Peyer's patch (tissue), 4 donors: ENCODE measurements around the gene STMN3. TPM values are rescaled to one million over a fixed set of nuclear protein-coding genes. Genes with fewer than 3 reads are reported as not detected.

Source experiments
- DNase-seq, 3 donors: peaks; one replicate each; pipeline ENCODE4 v3.0.0-alpha.2; 2017 to 2019
- H3K27ac ChIP-seq, 4 donors: fragments of 200-600 bp; sonication (generic); one replicate each; pipeline ENCODE4 v1.5.1; 2016 to 2019
- H3K27me3 ChIP-seq, 2 donors: fragments of 200-600 bp; sonication (generic); one replicate each; pipeline ENCODE4 v1.5.1; 2019
- H3K36me3 ChIP-seq, 3 donors: fragments of 200-600 bp; sonication (generic); one replicate each; pipeline ENCODE4 v1.5.1; 2016 to 2019
- H3K4me1 ChIP-seq, 4 donors: fragments of 200-600 bp; sonication (generic); one replicate each; pipeline ENCODE4 v1.5.1; 2016 to 2019
- H3K4me3 ChIP-seq, 4 donors: fragments of 200-600 bp; sonication (generic); 1 replicate in 3 of 4; 2 replicates in 1 of 4; pipeline ENCODE4 v1.5.1; 2016 to 2019; ENCODE audit warnings: mild to moderate bottlenecking in 1 of 4
- H3K9me3 ChIP-seq, 4 donors: fragments of 200-600 bp; sonication (generic); one replicate each; pipeline ENCODE4 v1.5.1; 2016 to 2019; ENCODE audit warnings: mild to moderate bottlenecking in 1 of 4
- POLR2A ChIP-seq, 2 donors: fragments of 450-650 bp; IDR thresholded peaks; one replicate each; pipeline ENCODE4 v1.5.1; 2017; ENCODE audit warnings: antibody characterized with exemption in 2 of 2, mild to moderate bottlenecking in 2 of 2, moderate library complexity in 2 of 2
- total RNA-seq, 4 donors: library from RNA; depleted of rRNA; stranded (reverse); fragments of >200 nt; gene quantifications; one replicate each; pipeline ENCODE4 v1.1.0, GENCODE V29; 2016
- TF ChIP-seq, protein P1 (sequence below), 6 experiments: fragments of 450-650 bp in 4 of 6; fragments of 200-600 bp in 2 of 6; sonication (generic) in 1 of 6; IDR thresholded peaks; one replicate each; pipeline ENCODE4 v1.5.1; 2017 to 2019; ENCODE audit warnings: antibody characterized with exemption in 6 of 6, mild to moderate bottlenecking in 3 of 6, moderate library complexity in 1 of 6

Gene STMN3
- total RNA-seq, 4 donors from 2014 or later = 3.4 to 23.1 (median 5.6) TPM

- Histone ChIP-seq H3K27ac (no peak overlapping the region), H3K27me3 (no peaks in the 10 kb centered on the region), H3K36me3 (no peaks in the 10 kb centered on the region), H3K4me3 (no peak overlapping the region), H3K9me3 (no peaks in the 10 kb centered on the region), H3K4me1 (peaks cover 0 to 17% (median 3%) of the 10 kb centered on the region in 4 donors)
- no peak for DNase-seq
- TF ChIP-seq, protein P1, sequence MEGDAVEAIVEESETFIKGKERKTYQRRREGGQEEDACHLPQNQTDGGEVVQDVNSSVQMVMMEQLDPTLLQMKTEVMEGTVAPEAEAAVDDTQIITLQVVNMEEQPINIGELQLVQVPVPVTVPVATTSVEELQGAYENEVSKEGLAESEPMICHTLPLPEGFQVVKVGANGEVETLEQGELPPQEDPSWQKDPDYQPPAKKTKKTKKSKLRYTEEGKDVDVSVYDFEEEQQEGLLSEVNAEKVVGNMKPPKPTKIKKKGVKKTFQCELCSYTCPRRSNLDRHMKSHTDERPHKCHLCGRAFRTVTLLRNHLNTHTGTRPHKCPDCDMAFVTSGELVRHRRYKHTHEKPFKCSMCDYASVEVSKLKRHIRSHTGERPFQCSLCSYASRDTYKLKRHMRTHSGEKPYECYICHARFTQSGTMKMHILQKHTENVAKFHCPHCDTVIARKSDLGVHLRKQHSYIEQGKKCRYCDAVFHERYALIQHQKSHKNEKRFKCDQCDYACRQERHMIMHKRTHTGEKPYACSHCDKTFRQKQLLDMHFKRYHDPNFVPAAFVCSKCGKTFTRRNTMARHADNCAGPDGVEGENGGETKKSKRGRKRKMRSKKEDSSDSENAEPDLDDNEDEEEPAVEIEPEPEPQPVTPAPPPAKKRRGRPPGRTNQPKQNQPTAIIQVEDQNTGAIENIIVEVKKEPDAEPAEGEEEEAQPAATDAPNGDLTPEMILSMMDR (IDR thresholded peaks at IDR 0.05) = no peak
- no peak for TF ChIP-seq POLR2A (IDR thresholded peaks at IDR 0.05)
These were observed 28.7 kb downstream of the STMN3 start for GRCh38 chr20:63624486-63624885.

- TF ChIP-seq, protein P1 (IDR thresholded peaks at IDR 0.05) = no peak
- no peak for TF ChIP-seq POLR2A (IDR thresholded peaks at IDR 0.05)
- no peak for DNase-seq
- Histone ChIP-seq H3K9me3 (no peaks in the 10 kb centered on the region), H3K36me3 (peaks cover 0 to 12% (median 0%) of the 10 kb centered on the region in 3 donors), H3K4me3 (no peak overlapping the region), H3K27me3 (no peaks in the 10 kb centered on the region), H3K4me1 (peaks cover 0 to 11% (median 3%) of the 10 kb centered on the region in 4 donors), H3K27ac (no peak overlapping the region)
These were observed 30.5 kb downstream of the STMN3 start for GRCh38 chr20:63622732-63623131.

- TF ChIP-seq POLR2A (IDR thresholded peaks at IDR 0.05) = no peak
- TF ChIP-seq, protein P1 (IDR thresholded peaks at IDR 0.05) = no peak
- no peak for DNase-seq
These were observed 31.1 kb downstream of the STMN3 start for GRCh38 chr20:63622096-63622495.

GRCh38 chr20:63620991-63621390 is 32.2 kb downstream of the STMN3 start:
- Histone ChIP-seq H3K27me3 (no peaks in the 10 kb centered on the region), H3K4me1 (peaks cover 0 to 9% (median 3%) of the 10 kb centered on the region in 4 donors), H3K4me3 (no peak overlapping the region), H3K27ac (no peak overlapping the region), H3K36me3 (peaks cover 0 to 29% (median 0%) of the 10 kb centered on the region in 3 donors), H3K9me3 (no peaks in the 10 kb centered on the region)
- no peak for DNase-seq
- no peak for TF ChIP-seq POLR2A (IDR thresholded peaks at IDR 0.05)
- TF ChIP-seq, protein P1 (IDR thresholded peaks at IDR 0.05) = no peak

More at GRCh38 chr20:63622096-63622495, 31.1 kb downstream of the STMN3 start:
- Histone ChIP-seq H3K4me3 (no peak overlapping the region), H3K36me3 (peaks cover 0 to 19% (median 0%) of the 10 kb centered on the region in 3 donors), H3K4me1 (peaks cover 0 to 11% (median 3%) of the 10 kb centered on the region in 4 donors), H3K9me3 (no peaks in the 10 kb centered on the region), H3K27ac (no peak overlapping the region), H3K27me3 (no peaks in the 10 kb centered on the region)

GRCh38 chr20:63619505-63619904 is 33.7 kb downstream of the STMN3 start:
- Histone ChIP-seq H3K4me1 (no peaks in the 10 kb centered on the region), H3K9me3 (no peaks in the 10 kb centered on the region), H3K27ac (no peak overlapping the region), H3K27me3 (no peaks in the 10 kb centered on the region), H3K36me3 (peaks cover 0 to 34% (median 0%) of the 10 kb centered on the region in 3 donors), H3K4me3 (no peak overlapping the region)
- DNase-seq = no peak
- TF ChIP-seq POLR2A (IDR thresholded peaks at IDR 0.05) = no peak
- TF ChIP-seq, protein P1 (IDR thresholded peaks at IDR 0.05) = no peak

GRCh38 chr20:63619086-63619485 is 34.1 kb downstream of the STMN3 start:
- H3K27me3 ChIP-seq = no peaks in the 10 kb centered on the region
- H3K9me3 ChIP-seq = no peaks in the 10 kb centered on the region
- no peak overlapping the region for H3K4me3 ChIP-seq
- H3K4me1 ChIP-seq = no peaks in the 10 kb centered on the region
- H3K27ac ChIP-seq = no peak overlapping the region
- TF ChIP-seq, protein P1 (IDR thresholded peaks at IDR 0.05) = no peak
- no peak for TF ChIP-seq POLR2A (IDR thresholded peaks at IDR 0.05)
- no peak for DNase-seq
- peaks cover 0 to 34% (median 0%) of the 10 kb centered on the region in 3 donors for H3K36me3 ChIP-seq
